HepG2 (cell line): ENCODE data around the gene VWA7. TPM values are rescaled to one million over a fixed set of nuclear protein-coding genes. Genes with fewer than 3 reads are reported as not detected.

Source experiments
- CHCHD3 ChIP-seq: sonication (generic); formaldehyde crosslinking; IDR thresholded peaks from 2 replicates; pipeline ENCODE4 v1.8.0; 2022; ENCODE audit warnings: mild to moderate bottlenecking, missing genetic modification reagents, moderate library complexity
- KLF12 ChIP-seq: sonication (generic); formaldehyde crosslinking; IDR thresholded peaks from 2 replicates; pipeline ENCODE4 v1.4.0; 2020; ENCODE audit warnings: missing genetic modification reagents, borderline replicate concordance
- MAX ChIP-seq: IDR thresholded peaks from 2 replicates; pipeline ENCODE4 v1.6.1; 2012; ENCODE audit warnings: inconsistent platforms
- MXD4 ChIP-seq: IDR thresholded peaks from 2 replicates; pipeline ENCODE4 v1.6.1; 2016; ENCODE audit warnings: mild to moderate bottlenecking, missing biosample characterization, missing genetic modification reagents
- NFATC3 ChIP-seq: sonication (generic); formaldehyde crosslinking; IDR thresholded peaks from 2 replicates; pipeline ENCODE4 v1.5.1; 2020; ENCODE audit warnings: mild to moderate bottlenecking, missing genetic modification reagents
- PAXIP1 ChIP-seq: sonication (generic); formaldehyde crosslinking; conservative IDR thresholded peaks from 2 replicates; pipeline ENCODE4 v1.4.0; 2020; ENCODE audit warnings: mild to moderate bottlenecking, missing genetic modification reagents, moderate library complexity
- REST ChIP-seq, 2 experiments: IDR thresholded peaks; 2 replicates each; pipeline ENCODE4 v1.6.1; 2011 to 2012; ENCODE audit warnings: low read length in 2 of 2, borderline replicate concordance in 1 of 2, low read depth in 1 of 2, mild to moderate bottlenecking in 1 of 2, moderate library complexity in 1 of 2
- SMARCE1 ChIP-seq: fragments of 450-650 bp; IDR thresholded peaks from 2 replicates; pipeline ENCODE4 v1.6.1; 2017; ENCODE audit warnings: borderline replicate concordance
- THYN1 ChIP-seq: sonication (generic); formaldehyde crosslinking; IDR thresholded peaks from 2 replicates; pipeline ENCODE4 v1.8.1; 2023; ENCODE audit warnings: low read depth, mild to moderate bottlenecking, moderate library complexity, missing genetic modification reagents, borderline replicate concordance
- U2AF2 ChIP-seq: fragments of 200-400 bp; formaldehyde crosslinking; IDR thresholded peaks from 2 replicates; pipeline ENCODE4 v1.6.1; 2017; ENCODE audit warnings: low read depth, mild to moderate bottlenecking, low read length
- ZBTB20 ChIP-seq: sonication (generic); formaldehyde crosslinking; IDR thresholded peaks from 2 replicates; pipeline ENCODE4 v1.8.1; 2023; ENCODE audit warnings: missing genetic modification reagents, low read depth, mild to moderate bottlenecking, borderline replicate concordance
- ZBTB42 ChIP-seq: sonication (generic); formaldehyde crosslinking; IDR thresholded peaks from 2 replicates; pipeline ENCODE4 v1.5.0; 2020; ENCODE audit warnings: mild to moderate bottlenecking, missing genetic modification reagents
- ZMYM2 ChIP-seq: sonication (generic); formaldehyde crosslinking; IDR thresholded peaks from 2 replicates; pipeline ENCODE4 v1.8.0; 2022; ENCODE audit warnings: mild to moderate bottlenecking, missing genetic modification reagents
- ZNF235 ChIP-seq: sonication (generic); formaldehyde crosslinking; IDR thresholded peaks from 2 replicates; pipeline ENCODE4 v1.8.1; 2023; ENCODE audit warnings: mild to moderate bottlenecking, missing genetic modification reagents, borderline replicate concordance
- ZNF431 ChIP-seq: sonication (generic); formaldehyde crosslinking; IDR thresholded peaks from 2 replicates; pipeline ENCODE4 v1.9.0; 2022; ENCODE audit warnings: missing genetic modification reagents, low read depth, mild to moderate bottlenecking, borderline replicate concordance
- ZNF44 ChIP-seq: sonication (generic); formaldehyde crosslinking; IDR thresholded peaks from 2 replicates; pipeline ENCODE4 v1.5.1; 2020; ENCODE audit warnings: mild to moderate bottlenecking, missing genetic modification reagents
- ZNF460 ChIP-seq: sonication (generic); formaldehyde crosslinking; IDR thresholded peaks from 2 replicates; pipeline ENCODE4 v1.5.1; 2020; ENCODE audit warnings: missing genetic modification reagents, mild to moderate bottlenecking, borderline replicate concordance
- ZNF572 ChIP-seq: sonication (generic); formaldehyde crosslinking; IDR thresholded peaks from 2 replicates; pipeline ENCODE4 v1.5.1; 2020; ENCODE audit warnings: mild to moderate bottlenecking, missing genetic modification reagents
- ZNF652 ChIP-seq: IDR thresholded peaks from 2 replicates; pipeline ENCODE4 v1.6.1; 2016; ENCODE audit warnings: low read depth, borderline replicate concordance
- ZNF713 ChIP-seq: sonication (generic); formaldehyde crosslinking; IDR thresholded peaks from 2 replicates; pipeline ENCODE4 v1.4.0; 2020; ENCODE audit warnings: mild to moderate bottlenecking, missing genetic modification reagents
- ZSCAN5A ChIP-seq: sonication (generic); formaldehyde crosslinking; IDR thresholded peaks from 2 replicates; pipeline ENCODE4 v1.8.0; 2022; ENCODE audit warnings: mild to moderate bottlenecking, missing genetic modification reagents, borderline replicate concordance
- polyA plus RNA-seq, 8 experiments: library from polyadenylated mRNA; depleted of rRNA in 3 of 8; stranded (reverse) in 7 of 8; unstranded in 1 of 8; fragments of >200 nt; fragmentation: Illumina TruSeq in 4 of 8; extraction: Trizol in 4 of 8; gene quantifications; 2 replicates each; pipeline versions ENCODE4 v1.2.1 to v1.2.3, GENCODE V29; 2011 to 2016; ENCODE audit warnings: low read depth in 4 of 8, missing spikeins in 1 of 8, mixed read lengths in 1 of 8; ENCODE audit not compliant: insufficient read depth in 1 of 8
- total RNA-seq, 5 experiments: library from RNA; depleted of rRNA; stranded (reverse); fragments of >200 nt; fragmentation: Illumina TruSeq; extraction: Trizol; gene quantifications; 2 replicates each; pipeline ENCODE4 v1.2.3, GENCODE V29; 2016; ENCODE audit warnings: low read depth in 1 of 5

Gene VWA7
- total and polyA plus RNA-seq, 2 of the 13 experiments (the other 11 are each of a cell fraction or from before 2014, with no cell fraction given): 0.86 to 3.3 TPM

- TF ChIP-seq NFATC3 (no peak), ZNF44 (no peak), ZNF460 (no peak), PAXIP1 (CRISPR knock-in tag) (no peak), ZNF235 (CRISPR knock-in tag) (no peak; the same call in 1 of the 2 replicates), ZNF431 (CRISPR knock-in tag) (no peak), MAX (no peak; the same call in 1 of the 2 replicates), THYN1 (CRISPR knock-in tag) (no peak), U2AF2 (no peak), ZSCAN5A (CRISPR knock-in tag) (no peak), CHCHD3 (no peak), MXD4 (CRISPR knock-in tag) (peak; percentile 32; the same call in 1 of the 2 replicates), ZNF572 (CRISPR knock-in tag) (0 out of 2 replicates have a peak, but pooled peaks have one; percentile 50), ZNF652 (peak; percentile 75; the same call in 1 of the 2 replicates), SMARCE1 (no peak), ZBTB20 (CRISPR knock-in tag) (no peak), ZMYM2 (CRISPR knock-in tag) (peak; percentile 77), REST (IDR thresholded peaks at IDR 0.05; ENCODE audit: borderline replicate concordance in 1 of 2, low read depth in 1 of 2, low read length in 2 of 2) (no peak), ZBTB42 (no peak), KLF12 (CRISPR knock-in tag) (no peak), ZNF713 (CRISPR knock-in tag) (no peak)
Measured at GRCh38 chr6:31769684-31770371, 7.3 kb downstream of the VWA7 start (continued).
